Stimulated activated CD8-positive, alpha-beta memory T cell treated with anti-CD3 and anti-CD28 coated beads, Interleukin-4, amount 100 ng/mL, for 48 hours (primary cell): ENCODE measurements around the gene HNF4A.
A peak's percentile ranks its signal among the peaks of the same experiment; 100 is the strongest.
"Not testable (repeated sequence)": the region's sequence is repeated elsewhere in the genome, so short reads cannot be mapped to it uniquely, and the experiment has no call there.

Experiments used
- DNase-seq: peaks from one replicate; pipeline ENCODE4 v3.0.0-alpha.2; 2020

The HNF4A gene

GRCh38 chr20:44355498-44356352, at the start of gene HNF4A:
Gene HNF4A (plus strand): TSS chr20:44355699. CDS start chr20:44355805, 106 bp downstream.
- no peak for DNase-seq

- no peak for DNase-seq
These were observed 48.6 kb upstream of the HNF4A start for GRCh38 chr20:44306927-44307326.

- no peak for DNase-seq
These were observed 45.5 kb upstream of the HNF4A start for GRCh38 chr20:44309763-44310663.

GRCh38 chr20:44310664-44311639, 44.5 kb upstream of the HNF4A start, which contains the start of gene FITM2:
Gene FITM2 (minus strand): TSS chr20:44311202. CDS start chr20:44311148, 54 bp downstream.
- DNase-seq: peak; percentile 99

- no peak for DNase-seq
These were observed 40.6 kb upstream of the HNF4A start for GRCh38 chr20:44314870-44315269.

GRCh38 chr20:44319839-44320422, 35.6 kb upstream of the HNF4A start:
- no peak for DNase-seq

GRCh38 chr20:44324343-44324742, 31.2 kb upstream of the HNF4A start:
- DNase-seq: no peak

- peak; percentile 42 for DNase-seq
These were observed 28.9 kb upstream of the HNF4A start for GRCh38 chr20:44326391-44327159.

- DNase-seq: not testable (repeated sequence)
These were observed 27.8 kb upstream of the HNF4A start for GRCh38 chr20:44327748-44328147.

- no peak for DNase-seq
These were observed 27.1 kb upstream of the HNF4A start for GRCh38 chr20:44328428-44328827.

- DNase-seq: no peak
These were observed 24.3 kb upstream of the HNF4A start for GRCh38 chr20:44331201-44331600.

- DNase-seq: no peak
These were observed 21.2 kb upstream of the HNF4A start for GRCh38 chr20:44334306-44334705.

GRCh38 chr20:44334709-44335108, 20.8 kb upstream of the HNF4A start:
- no peak for DNase-seq

- no peak for DNase-seq
These were observed 19.8 kb upstream of the HNF4A start for GRCh38 chr20:44335675-44336074.

- no peak for DNase-seq
These were observed 19.4 kb upstream of the HNF4A start for GRCh38 chr20:44336086-44336485.

- no peak for DNase-seq
These were observed 18.6 kb upstream of the HNF4A start, which contains the start of gene R3HDML for GRCh38 chr20:44336725-44337380. Gene R3HDML (plus strand): TSS chr20:44337043. CDS start chr20:44337158, 115 bp downstream.

GRCh38 chr20:44342248-44342647, 13.3 kb upstream of the HNF4A start:
- no peak for DNase-seq

GRCh38 chr20:44343162-44343675, 12.3 kb upstream of the HNF4A start:
- DNase-seq: no peak

GRCh38 chr20:44344723-44345122, 10.8 kb upstream of the HNF4A start:
- DNase-seq: no peak

- no peak for DNase-seq
These were observed 10.4 kb upstream of the HNF4A start for GRCh38 chr20:44345147-44345546.
